Transverse colon (tissue), 4 donors: Measurements from ENCODE around the gene PROX2. TPM values are rescaled to one million over a fixed set of nuclear protein-coding genes. Genes with fewer than 3 reads are reported as not detected.

Experiments
- DNase-seq: peaks from one replicate; pipeline ENCODE4 v3.0.0-alpha.2; 2019
- H3K27ac ChIP-seq, 4 donors: fragments of 200-600 bp; sonication (generic); 2 replicates each; pipeline ENCODE4 v1.5.1; 2016 to 2018; ENCODE audit warnings: inconsistent platforms in 4 of 4
- H3K27me3 ChIP-seq: fragments of 200-600 bp; sonication (generic); 2 replicates; pipeline ENCODE4 v1.5.1; 2017; ENCODE audit warnings: inconsistent platforms
- H3K36me3 ChIP-seq, 4 donors: fragments of 200-600 bp; sonication (generic); 2 replicates each; pipeline ENCODE4 v1.5.1; 2017 to 2019; ENCODE audit warnings: inconsistent platforms in 4 of 4
- H3K4me1 ChIP-seq, 4 donors: fragments of 200-600 bp; sonication (generic); 2 replicates each; pipeline ENCODE4 v1.5.1; 2017 to 2020; ENCODE audit warnings: inconsistent platforms in 4 of 4
- H3K4me3 ChIP-seq, 4 donors: fragments of 200-600 bp; sonication (generic); 1 replicate in 1 of 4; 2 replicates in 3 of 4; pipeline versions ENCODE4 v1.5.1 to v1.6.1; 2017 to 2019; ENCODE audit warnings: inconsistent platforms in 4 of 4
- H3K9me3 ChIP-seq, 2 donors: fragments of 200-600 bp; sonication (generic); 2 replicates each; pipeline ENCODE4 v1.5.1; 2017 to 2019; ENCODE audit warnings: inconsistent platforms in 2 of 2
- CTCF ChIP-seq, 5 experiments: fragments of 200-600 bp in 3 of 5; fragments of 450-650 bp in 2 of 5; sonication (generic) in 3 of 5; IDR thresholded peaks; 1 replicate in 2 of 5; 2 replicates in 3 of 5; pipeline ENCODE4 v1.5.1; 2016 to 2017; ENCODE audit warnings: antibody characterized with exemption in 5 of 5, inconsistent platforms in 3 of 5, mild to moderate bottlenecking in 2 of 5, moderate library complexity in 1 of 5
- EP300 ChIP-seq: sonication (generic); formaldehyde crosslinking; IDR thresholded peaks from one replicate; pipeline ENCODE4 v1.6.1; 2017; ENCODE audit warnings: antibody characterized with exemption, low read depth
- POLR2A ChIP-seq: fragments of 450-650 bp; IDR thresholded peaks from one replicate; pipeline ENCODE4 v1.6.1; 2016; ENCODE audit warnings: antibody characterized with exemption, mild to moderate bottlenecking, moderate library complexity
- POLR2AphosphoS5 ChIP-seq, 3 donors: sonication (generic); formaldehyde crosslinking; IDR thresholded peaks; one replicate each; pipeline ENCODE4 v1.6.1; 2016; ENCODE audit warnings: antibody characterized with exemption in 3 of 3
- WGBS, 2 donors: methylation state at CpG; one replicate each; pipeline ENCODE4 v1.1.5; 2018; ENCODE audit warnings: low coverage in 1 of 2; 5-methylcytosine and 5-hydroxymethylcytosine counted together
- in situ Hi-C, 4 donors: fragments of 200-750 bp; cut with MboI; loops; one replicate each; pipeline versions ENCODE4 v1.15.0 to v1.15.1; 2017; ENCODE audit warnings: low sequenced_read_pairs in 3 of 4, low pct_ligation_motif_present in 1 of 4, low pct_unique_long_range_greater_than_20kb in 1 of 4
- intact Hi-C: fragments of 100-400 bp; cut with DNase I; formaldehyde crosslinking; loops from one replicate; pipeline ENCODE4 v1.15.1; 2023; ENCODE audit warnings: low total_unique reads
- total RNA-seq, 4 donors: library from RNA; depleted of rRNA; stranded (reverse); fragments of >200 nt; gene quantifications; one replicate each; pipeline ENCODE4 v1.1.0, GENCODE V29; 2016

PROX2 gene
- total RNA-seq, 4 donors from 2014 or later: 0.79 TPM; not detected in 3

GRCh38 chr14:74905595-74906142 is 29.7 kb upstream of the PROX2 start:
- intact Hi-C loops: loop anchor here (5.0 kb wide), 1 partner anchor 43 kb away; no protein-coding TSS in a partner anchor
- DNase-seq: peak; percentile 77
- TF ChIP-seq POLR2AphosphoS5 (IDR thresholded peaks at IDR 0.05) (peak in 1 of 3 donors; percentile 49), EP300 (no peak), CTCF (IDR thresholded peaks at IDR 0.05) (peak; percentile 92 to 94 (median 93)), POLR2A (no peak)
- Histone ChIP-seq H3K27ac (peak overlapping the region in 1 of 4 donors; percentile 11), H3K4me3 (no peak overlapping the region), H3K36me3 (peaks cover 0 to 26% (median 7%) of the 10 kb centered on the region in 4 donors), H3K4me1 (peaks cover 6 to 16% (median 11%) of the 10 kb centered on the region in 4 donors), H3K27me3 (no peaks in the 10 kb centered on the region), H3K9me3 (no peaks in the 10 kb centered on the region)
- 46% methylated on average over 14 of the region's 14 CpGs; no CpG with 5 or more reads in 1 of the 2 donors for WGBS, 2 donors
- in situ Hi-C loops: no loop called here

- Histone ChIP-seq H3K27ac (no peak overlapping the region), H3K4me1 (peaks cover 6 to 16% (median 11%) of the 10 kb centered on the region in 4 donors), H3K36me3 (peaks cover 0 to 34% (median 11%) of the 10 kb centered on the region in 4 donors), H3K27me3 (no peaks in the 10 kb centered on the region), H3K9me3 (no peaks in the 10 kb centered on the region), H3K4me3 (no peak overlapping the region)
- intact Hi-C loops (loop anchor here (5.0 kb wide), 1 partner anchor 43 kb away; no protein-coding TSS in a partner anchor), in situ Hi-C loops (no loop called here)
- DNase-seq: no peak
- WGBS, 2 donors: 67 to 84% methylated on average over 1 to 6 of the region's 6 CpGs
- TF ChIP-seq CTCF (IDR thresholded peaks at IDR 0.05): no peak
- no peak for TF ChIP-seq POLR2A
- no peak for TF ChIP-seq POLR2AphosphoS5 (IDR thresholded peaks at IDR 0.05)
- no peak for TF ChIP-seq EP300
Observed at GRCh38 chr14:74904635-74905503, 28.9 kb upstream of the PROX2 start.

GRCh38 chr14:74902941-74903705 is 27.2 kb upstream of the PROX2 start:
- WGBS, 2 donors: 50 to 57% methylated on average over 2 to 10 of the region's 10 CpGs
- no peak for DNase-seq
- H3K4me1 ChIP-seq: peaks cover 6 to 16% (median 11%) of the 10 kb centered on the region in 4 donors
- H3K9me3 ChIP-seq: no peaks in the 10 kb centered on the region
- intact Hi-C loops (no loop called here), in situ Hi-C loops (no loop called here)
- no peak overlapping the region for H3K27ac ChIP-seq
- H3K27me3 ChIP-seq: no peaks in the 10 kb centered on the region
- H3K36me3 ChIP-seq: peaks cover 0 to 52% (median 22%) of the 10 kb centered on the region in 4 donors
- TF ChIP-seq EP300 (no peak), POLR2A (no peak), POLR2AphosphoS5 (IDR thresholded peaks at IDR 0.05) (no peak), CTCF (IDR thresholded peaks at IDR 0.05) (no peak)
- no peak overlapping the region for H3K4me3 ChIP-seq

GRCh38 chr14:74898694-74899093 is 22.7 kb upstream of the PROX2 start:
- in situ Hi-C loops (no loop called here), intact Hi-C loops (no loop called here)
- Histone ChIP-seq H3K4me3 (no peak overlapping the region), H3K27ac (no peak overlapping the region), H3K27me3 (no peaks in the 10 kb centered on the region), H3K9me3 (no peaks in the 10 kb centered on the region), H3K4me1 (no peaks in the 10 kb centered on the region), H3K36me3 (peaks cover 0 to 95% (median 40%) of the 10 kb centered on the region in 4 donors)
- 72% methylated on average over 5 of the region's 5 CpGs; no CpG with 5 or more reads in 1 of the 2 donors for WGBS, 2 donors
- TF ChIP-seq CTCF (IDR thresholded peaks at IDR 0.05): no peak
- no peak for TF ChIP-seq POLR2A
- no peak for TF ChIP-seq EP300
- no peak for TF ChIP-seq POLR2AphosphoS5 (IDR thresholded peaks at IDR 0.05)
- DNase-seq: no peak
